Stimulated activated CD8-positive, alpha-beta memory T cell treated with anti-CD3 and anti-CD28 coated beads, Interleukin-15, amount 100 ng/mL, for 24 hours (primary cell): ENCODE results near the gene WAPL.
"Not testable (repeated sequence)": the region's sequence is repeated elsewhere in the genome, so short reads cannot be mapped to it uniquely, and the experiment has no call there.

Experiments used
- DNase-seq: peaks from one replicate; pipeline ENCODE4 v3.0.0-alpha.2; 2020; ENCODE audit warnings: low read depth

WAPL gene, protein sequence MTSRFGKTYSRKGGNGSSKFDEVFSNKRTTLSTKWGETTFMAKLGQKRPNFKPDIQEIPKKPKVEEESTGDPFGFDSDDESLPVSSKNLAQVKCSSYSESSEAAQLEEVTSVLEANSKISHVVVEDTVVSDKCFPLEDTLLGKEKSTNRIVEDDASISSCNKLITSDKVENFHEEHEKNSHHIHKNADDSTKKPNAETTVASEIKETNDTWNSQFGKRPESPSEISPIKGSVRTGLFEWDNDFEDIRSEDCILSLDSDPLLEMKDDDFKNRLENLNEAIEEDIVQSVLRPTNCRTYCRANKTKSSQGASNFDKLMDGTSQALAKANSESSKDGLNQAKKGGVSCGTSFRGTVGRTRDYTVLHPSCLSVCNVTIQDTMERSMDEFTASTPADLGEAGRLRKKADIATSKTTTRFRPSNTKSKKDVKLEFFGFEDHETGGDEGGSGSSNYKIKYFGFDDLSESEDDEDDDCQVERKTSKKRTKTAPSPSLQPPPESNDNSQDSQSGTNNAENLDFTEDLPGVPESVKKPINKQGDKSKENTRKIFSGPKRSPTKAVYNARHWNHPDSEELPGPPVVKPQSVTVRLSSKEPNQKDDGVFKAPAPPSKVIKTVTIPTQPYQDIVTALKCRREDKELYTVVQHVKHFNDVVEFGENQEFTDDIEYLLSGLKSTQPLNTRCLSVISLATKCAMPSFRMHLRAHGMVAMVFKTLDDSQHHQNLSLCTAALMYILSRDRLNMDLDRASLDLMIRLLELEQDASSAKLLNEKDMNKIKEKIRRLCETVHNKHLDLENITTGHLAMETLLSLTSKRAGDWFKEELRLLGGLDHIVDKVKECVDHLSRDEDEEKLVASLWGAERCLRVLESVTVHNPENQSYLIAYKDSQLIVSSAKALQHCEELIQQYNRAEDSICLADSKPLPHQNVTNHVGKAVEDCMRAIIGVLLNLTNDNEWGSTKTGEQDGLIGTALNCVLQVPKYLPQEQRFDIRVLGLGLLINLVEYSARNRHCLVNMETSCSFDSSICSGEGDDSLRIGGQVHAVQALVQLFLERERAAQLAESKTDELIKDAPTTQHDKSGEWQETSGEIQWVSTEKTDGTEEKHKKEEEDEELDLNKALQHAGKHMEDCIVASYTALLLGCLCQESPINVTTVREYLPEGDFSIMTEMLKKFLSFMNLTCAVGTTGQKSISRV (N-terminal part only)

DNA sequence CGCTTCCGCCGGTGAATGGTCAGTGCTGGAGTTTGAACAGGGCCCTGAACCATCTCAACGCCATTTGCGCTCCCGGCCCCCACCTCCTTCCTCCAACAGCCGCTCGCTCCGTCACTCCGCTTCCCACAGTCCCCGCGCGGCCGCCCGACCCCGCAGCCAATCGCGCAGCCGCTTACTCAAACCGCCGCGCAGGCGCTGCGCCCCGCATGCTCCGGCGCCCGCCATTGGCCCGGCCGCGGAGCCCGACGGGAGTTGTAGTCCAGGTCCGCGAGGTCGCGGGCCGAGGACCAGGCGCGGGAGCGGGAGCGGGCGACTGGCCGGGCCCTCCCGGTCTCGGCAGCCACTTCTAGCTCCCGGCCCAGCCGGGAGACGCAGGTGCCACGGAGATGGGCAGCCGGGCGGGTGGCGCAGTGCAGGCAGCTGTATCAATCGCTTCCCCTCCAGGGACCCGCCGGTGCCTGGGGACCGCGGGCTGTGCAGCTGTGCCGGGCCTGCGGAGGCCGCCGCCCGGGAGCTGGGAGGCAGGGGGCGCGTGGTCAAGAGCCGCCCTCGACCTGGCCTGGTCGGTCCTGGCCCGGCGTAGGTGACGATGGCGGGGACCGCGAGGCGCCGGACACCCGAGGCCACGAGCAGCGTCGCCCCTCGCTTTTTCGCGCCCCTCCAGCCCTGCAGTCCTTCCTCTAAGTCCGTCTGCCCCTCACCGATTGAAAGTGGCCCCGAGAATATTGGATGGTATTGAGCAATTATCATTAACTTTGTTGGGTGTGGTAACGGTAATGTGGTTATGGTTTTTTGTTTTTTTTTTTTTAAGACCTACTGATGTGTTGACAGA lies at the start of gene WAPL:
WAPL (minus strand) TSS at position 115 of the 832 bp plus-strand sequence. CDS start 3,723 bp downstream, outside the sequence.
- peak; percentile 94 for DNase-seq

DNA sequence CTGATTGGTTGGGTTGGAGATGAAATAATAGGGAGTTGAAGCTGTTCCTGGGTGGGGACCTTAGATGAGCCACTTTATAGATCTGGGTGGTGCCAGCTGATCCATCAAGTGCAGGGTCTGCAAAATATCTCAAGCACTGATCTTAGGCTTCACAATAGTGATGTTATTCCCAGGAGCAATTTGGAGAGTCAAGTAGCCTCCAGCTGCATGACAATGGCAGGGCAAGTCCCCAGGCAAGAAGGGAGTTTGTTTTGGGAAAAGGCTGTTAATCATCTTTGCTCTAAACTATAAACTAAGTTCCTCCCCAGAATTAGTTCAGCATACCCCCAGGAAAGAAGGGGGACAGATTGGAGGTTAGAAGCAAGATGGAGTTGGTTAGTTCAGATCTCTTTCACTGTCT lies 47.7 kb upstream of the WAPL start:
- DNase-seq, result no peak

DNA sequence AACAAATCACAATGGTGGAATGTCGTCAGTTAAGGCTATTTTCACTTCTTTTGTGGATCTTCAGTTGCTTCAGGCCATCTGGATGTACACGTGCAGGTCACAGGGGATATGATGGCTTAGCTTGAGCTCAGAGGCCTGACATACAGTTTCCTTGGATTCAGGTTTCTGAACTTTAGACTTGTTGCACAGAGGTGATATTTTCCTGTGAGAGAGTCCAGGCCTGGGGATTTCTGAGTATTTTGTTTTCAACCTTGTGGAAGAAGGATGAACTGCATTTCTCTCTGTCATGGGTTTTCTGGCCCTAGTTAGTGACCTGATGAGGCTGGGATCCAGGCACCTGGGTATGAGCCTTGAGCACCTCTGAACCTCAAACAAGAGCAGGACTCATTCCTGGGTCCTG lies 44.9 kb upstream of the WAPL start:
- not testable (repeated sequence) for DNase-seq

DNA sequence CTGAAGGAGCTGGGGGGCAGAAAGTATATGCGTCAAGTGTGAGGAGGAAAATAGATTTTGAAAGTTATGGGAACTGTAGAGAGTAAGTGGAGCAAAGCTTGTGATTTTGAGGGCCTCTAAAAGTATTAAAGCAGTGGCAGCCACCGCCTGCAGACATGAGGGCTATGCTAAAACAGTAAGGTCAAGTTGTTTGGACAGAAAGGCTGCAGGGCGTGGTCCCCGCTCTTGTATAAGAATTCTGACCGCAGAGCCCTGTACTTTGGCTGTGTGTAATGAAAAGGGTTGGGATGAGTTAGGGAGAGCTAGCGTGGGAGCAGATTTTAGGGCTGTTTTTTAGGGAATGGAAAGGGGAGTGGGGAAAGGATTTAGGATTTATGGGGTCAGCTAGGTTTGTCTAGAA lies 41.7 kb upstream of the WAPL start:
- not testable (repeated sequence) for DNase-seq

DNA sequence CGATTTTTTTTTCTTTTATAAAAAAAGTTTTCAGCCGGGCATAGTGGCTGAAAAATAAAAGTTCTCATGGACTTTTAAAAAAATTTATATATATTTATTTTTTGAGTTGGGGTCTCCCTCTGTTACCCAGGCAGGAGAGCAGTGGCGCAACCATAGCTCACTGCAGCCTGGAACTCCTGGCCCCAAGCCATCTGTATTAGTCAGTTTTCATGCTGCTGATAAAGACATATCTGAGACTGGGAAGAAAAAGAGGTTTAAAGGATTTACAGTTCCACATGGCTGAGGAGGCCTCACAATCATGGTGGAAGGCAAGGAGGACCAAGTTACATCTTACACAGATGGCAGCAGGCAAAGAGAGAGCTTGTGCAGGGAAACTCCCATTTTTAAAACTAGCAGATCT lies 37.1 kb upstream of the WAPL start:
- not testable (repeated sequence) for DNase-seq

DNA sequence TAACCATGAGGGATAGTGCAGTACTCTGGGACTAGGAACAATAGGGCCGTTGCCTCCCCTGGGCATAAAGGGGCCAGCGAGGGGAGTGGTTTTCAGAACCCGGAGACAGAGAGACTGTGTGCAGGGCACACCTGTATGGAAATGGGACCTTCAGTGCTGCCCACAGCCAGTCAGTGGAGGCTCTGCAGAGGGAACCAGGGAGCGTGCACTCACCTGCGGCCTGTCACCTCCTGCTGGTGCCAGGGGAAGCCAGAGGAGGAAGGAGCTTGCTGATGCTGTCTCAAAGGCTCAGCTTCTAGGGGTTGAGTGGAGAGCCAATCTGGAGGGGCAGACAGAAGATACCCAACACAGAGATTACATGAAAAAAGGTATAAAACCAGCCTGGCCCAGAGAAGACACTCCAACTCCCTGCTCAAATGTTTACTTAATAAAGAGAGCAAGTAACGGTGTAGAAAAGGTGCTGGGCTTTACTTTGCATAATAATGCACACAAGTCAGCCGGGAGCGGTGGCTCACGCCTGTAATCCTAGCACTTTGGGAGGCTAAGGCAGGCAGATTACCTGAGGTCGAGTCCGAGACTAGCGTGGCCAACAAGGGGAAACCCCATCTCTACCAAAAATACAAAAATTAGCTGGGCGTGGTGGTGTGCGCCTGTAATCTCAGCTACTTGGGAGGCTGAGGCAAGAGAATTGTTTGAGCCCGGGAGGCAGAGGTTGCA lies 35.5 kb upstream of the WAPL start:
- DNase-seq, result no peak

DNA sequence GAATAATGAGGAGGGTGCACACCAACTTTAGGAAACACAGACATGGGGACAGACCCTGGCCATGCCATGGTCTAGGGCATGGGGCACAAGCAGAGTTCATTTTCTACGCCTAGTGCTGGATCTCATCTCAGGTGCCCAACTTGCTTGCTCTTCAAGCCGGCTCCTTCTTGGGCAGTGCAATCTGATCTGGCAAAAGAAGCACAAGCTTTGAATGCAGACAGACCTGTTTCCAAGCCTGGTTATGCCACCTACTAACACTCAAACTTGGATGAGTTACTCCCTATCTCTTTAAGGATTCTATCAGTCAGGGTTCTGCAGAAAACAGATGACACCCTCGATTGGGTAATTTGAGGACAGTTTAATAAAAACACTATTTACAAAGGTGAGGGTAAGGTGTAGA lies 34.9 kb upstream of the WAPL start:
- DNase-seq, result no peak

DNA sequence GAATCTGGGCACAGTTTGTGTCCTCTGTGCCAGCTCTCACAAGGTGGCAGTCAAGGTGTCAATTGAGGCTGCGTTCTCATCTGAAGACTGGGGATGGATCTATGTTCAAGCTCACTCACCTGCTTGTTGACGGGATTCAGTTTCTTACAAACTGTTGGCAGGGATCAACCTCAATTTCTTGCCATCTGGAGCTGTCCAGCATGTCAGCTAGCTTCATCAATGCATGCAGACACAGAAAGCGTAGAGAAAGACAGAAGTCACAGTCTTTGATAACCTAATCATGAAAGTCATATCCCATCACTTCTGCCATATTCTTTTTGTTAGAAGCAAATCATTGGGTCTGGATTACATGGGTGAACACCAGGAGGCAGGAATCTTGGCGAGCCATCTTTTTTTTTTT lies 32.0 kb upstream of the WAPL start:
- no peak for DNase-seq

DNA sequence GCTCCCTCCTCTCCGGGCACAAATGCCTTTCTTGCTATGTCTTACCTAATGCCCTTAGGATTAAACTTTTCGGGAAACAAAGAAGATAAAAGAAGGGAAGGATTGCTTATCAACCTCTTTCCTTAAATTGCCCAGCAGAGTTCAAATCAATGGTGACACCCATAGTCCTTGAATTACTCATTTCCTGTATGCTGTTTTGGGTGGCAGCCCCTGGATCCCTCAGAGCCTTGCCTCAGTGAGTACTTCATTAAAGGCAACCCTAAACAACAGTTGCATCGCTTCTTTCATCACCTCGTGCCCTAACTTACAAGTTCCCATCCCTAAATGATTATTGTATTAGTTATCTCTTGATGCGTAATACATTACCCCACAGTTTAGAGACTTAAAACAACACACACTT lies 31.6 kb upstream of the WAPL start:
- no peak for DNase-seq

DNA sequence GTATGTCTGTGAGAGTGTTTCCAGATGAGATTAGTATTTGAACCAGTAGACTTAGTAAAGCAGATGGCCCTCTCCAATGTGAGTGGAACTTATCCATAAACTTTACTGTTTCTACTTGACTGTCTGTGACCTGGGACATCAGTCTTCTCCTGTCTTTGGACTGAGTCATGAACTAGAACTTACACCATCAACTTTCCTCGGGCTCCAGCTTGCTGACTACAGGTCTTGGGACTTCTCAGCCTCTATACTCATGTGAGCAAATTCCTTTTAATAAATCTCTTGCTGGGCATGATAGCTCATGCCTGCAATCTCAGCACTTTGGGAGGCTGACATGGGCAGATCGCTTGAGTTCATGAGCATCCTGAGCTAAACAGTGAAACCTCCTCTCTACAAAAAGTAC lies 25.7 kb upstream of the WAPL start:
- DNase-seq, result no peak

DNA sequence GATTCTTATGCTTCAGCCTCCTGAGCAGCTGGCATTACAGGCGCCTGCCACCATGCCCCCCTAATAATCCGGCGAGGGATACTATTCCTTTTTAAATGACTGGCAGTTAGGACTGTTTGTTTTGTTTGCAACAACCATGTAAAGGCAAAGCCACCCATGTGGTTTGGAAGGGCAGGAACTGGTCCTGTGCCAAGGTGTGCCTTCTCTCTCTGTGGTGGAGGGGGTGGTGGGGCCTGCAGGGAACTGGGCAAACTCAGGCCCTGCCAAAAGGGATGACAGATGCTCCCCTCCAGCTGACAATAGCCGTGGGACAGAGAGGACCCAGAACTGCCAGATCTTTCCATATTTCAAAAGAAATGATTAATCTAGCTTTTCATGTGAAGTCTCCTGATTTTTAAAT lies 23.5 kb upstream of the WAPL start:
- DNase-seq, result no peak

DNA sequence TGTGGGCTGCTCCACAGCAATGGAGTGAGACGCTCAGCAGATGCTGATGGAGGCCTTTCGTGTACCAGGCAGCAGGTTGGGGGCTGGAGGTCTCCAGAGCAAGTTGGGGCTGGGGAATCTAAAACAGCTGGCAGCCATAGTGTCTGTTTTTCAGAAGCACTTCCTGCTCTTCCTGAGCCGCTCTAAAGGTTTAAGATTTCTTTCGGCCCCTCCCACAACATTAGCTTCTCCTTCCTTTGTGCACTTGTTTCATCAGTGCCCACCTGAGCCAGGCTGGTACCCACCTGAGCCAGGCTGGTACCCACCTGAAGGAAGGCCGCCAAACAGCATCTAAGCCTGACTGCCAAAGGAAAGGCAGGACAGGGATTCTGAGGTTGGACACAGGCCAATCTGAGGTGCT lies 18.4 kb upstream of the WAPL start:
- DNase-seq, result no peak

DNA sequence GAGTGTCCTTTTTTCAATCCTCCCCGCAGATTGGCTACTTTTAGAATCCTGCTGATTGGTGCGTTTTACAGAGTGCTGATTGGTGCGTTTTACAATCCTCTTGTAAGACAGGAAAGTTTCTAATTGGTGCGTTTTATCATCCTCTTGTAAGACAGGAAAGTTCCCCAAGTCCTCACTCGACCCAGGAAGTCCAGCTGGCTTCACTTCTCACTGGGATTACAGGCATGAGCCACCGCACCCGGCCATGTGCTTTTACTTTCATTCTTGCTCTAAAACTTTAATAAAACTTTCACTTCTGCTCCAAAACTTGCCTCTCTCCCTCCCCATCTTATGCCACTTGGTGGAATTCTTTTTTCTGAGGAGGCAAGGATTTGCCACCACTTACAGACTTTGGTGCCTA lies 17.0 kb upstream of the WAPL start:
- no peak for DNase-seq

DNA sequence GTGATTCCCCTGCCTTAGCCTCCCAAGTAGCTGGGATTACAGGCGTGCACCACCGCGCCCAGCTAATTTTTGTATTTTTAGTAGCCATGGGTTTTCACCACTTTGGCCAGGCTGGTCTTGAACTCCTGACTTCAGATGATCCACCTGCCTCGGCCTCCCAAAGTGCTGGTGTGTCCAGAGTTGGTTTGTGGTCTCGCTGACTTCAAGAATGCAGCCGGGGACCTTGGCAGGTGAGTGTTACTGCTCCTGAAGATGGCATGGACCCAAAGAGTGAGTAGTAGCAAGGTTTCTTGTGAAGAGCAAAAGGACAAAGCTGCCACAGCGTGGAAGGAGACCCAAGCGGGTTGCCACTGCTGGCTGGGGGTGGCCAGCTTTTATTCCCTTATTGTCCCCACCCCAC lies 16.4 kb upstream of the WAPL start:
- not testable (repeated sequence) for DNase-seq

DNA sequence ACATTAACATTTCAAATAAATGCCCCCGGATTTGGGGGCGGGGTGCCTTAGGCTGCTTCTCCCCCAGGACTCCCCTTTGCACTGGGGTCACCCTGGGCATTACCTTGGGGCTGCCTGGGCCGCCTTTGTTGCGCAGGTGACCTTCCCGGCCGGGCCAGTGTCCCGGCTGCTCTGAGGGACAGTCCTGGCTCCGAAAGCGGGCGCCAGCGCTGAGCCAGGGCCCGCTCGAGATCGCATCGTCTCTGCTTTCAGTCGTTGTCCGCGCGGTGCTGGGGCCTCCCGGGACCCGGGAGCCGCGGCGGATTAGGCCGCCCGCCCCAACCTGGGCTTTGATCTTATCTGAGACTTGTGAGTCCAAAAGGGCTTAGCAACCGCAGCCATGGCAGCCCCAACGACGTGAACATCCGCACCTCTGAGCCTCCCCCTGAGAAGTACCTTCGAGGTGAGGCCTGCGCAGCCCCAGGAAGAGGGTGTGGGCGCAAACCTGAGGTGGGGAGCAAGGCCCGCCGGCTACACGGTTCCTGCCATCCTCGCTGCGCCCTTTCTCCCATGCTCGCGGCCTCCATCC lies 14.8 kb upstream of the WAPL start:
- DNase-seq, result no peak

DNA sequence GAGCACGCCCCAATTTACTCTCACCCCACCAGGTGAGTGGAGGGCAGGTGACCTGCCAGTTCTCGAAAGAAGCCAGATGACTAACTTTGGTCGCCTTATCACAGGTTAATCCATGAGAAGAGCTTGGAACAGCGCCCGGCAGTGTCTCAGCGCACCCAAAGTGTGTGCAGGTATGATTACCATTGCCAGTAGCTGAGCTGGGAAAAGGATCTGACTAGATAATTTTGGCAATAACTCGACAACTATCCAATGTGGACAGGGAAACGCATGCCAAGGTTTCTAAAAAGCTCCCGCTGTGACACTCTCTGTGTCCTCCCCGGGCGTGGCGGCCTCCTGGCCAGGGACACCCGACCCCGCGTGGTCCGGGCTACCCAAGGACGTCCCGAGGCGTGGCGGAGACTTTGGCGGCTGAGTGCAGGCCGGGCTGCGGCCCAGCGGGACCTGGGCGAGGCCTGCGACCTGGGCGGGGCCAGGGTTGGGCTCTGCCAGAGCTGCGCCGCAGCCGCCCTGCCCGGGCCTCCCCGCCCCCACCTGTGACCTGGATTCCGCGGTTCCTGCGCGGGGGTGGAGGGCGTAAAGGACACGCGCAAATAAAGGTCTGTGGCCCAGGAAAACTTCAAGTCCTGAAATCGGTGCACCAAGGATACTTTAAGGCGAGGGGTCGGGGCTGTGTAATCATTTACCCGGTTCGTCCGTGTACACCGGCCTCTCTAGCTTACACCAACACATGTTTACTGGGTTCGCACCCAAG lies 13.7 kb upstream of the WAPL start:
- DNase-seq, result no peak

DNA sequence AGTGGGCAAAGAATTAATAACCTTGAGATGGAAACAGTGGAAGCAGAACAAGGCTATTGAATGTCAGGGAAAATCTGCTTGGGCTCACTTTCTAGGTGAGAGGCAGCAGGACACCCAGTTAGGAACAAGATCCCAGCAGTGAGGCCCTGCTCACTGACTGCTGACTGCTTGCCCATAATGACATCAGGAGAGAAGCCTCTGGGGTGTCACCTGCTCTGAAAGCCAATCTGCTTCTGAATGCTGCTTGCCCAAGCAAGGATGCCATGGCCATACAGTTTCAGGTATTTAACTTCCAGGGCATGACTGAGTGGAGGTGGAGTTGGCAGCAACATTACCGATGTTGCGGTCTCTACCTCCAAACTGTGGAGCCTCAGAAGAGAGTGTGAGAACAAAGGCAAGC lies 11.7 kb upstream of the WAPL start:
- no peak for DNase-seq

DNA sequence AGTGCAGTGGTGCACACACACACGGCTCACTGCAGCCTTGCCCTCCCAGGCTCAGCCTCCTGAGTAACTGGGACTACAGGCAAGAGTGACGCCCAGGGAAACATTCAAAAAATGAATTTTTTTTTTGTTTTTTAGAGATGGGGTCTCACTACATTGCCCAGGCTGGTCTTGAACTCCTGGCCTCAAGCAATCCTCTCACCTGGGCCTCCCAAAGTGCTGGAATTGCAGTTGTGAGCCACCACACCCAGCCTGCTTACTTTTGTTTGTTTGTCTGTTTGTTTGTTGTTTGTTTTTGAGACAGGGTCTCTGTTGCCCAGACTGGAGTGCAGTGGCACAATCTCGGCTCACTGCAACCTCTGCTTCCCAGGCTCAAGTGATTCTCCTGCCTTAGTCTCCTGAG lies 7.1 kb upstream of the WAPL start:
- DNase-seq, result not testable (repeated sequence)

DNA sequence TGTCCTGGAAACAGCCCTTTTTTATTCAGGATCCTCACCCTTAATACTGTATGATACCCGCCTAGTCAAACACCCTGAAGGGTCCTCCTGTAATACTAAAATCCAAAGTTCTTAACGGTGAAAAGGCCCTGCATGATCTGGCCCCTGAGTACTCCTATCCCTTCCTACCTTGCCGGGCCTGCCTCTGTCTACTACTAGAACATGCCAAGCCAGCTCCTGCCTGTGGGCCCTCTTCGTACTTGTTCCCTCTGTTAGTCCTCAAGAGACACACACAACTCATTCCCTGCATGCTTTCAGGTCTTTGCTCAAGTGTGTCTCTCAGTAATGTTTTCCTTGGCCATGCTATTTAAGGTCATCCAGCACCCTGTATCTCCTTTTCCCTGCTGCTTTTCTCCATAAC lies 5.0 kb upstream of the WAPL start:
- DNase-seq, result no peak

DNA sequence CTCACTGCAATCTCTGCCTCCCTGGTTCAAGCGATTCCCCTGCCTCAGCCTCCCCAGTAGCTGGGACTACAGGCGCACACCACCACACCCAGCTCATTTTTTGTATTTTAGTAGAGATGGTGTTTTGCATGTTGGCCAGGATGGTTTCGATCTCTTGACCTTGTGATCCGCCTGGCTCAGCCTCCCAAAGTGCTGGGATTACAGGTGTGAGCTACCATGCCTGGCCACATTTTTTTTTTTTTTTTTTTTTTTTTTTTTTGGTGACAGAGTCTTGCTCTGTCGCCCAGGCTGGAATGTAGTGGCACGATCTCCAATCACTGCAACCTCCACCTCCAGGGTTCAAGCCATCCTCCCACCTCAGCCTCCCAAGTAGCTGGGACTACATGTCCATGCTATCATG lies 4.1 kb upstream of the WAPL start:
- DNase-seq, result not testable (repeated sequence)
